ENCODE measurements around the gene TMEM184B.
A peak's percentile ranks its signal among the peaks of the same experiment; 100 is the strongest.

TMEM184B gene

GRCh38 chr22:38271927-38272372, 860 bp downstream of the TMEM184B start:
- no peak for DNase-seq

GRCh38 chr22:38271101-38271500, 1.7 kb downstream of the TMEM184B start:
- no peak for DNase-seq

GRCh38 chr22:38270091-38270992, 2.5 kb downstream of the TMEM184B start:
- no peak for DNase-seq

GRCh38 chr22:38269466-38269865, 3.3 kb downstream of the TMEM184B start:
- DNase-seq = no peak

GRCh38 chr22:38267086-38267485, 5.7 kb downstream of the TMEM184B start:
- DNase-seq = no peak

- no peak for DNase-seq
Observed at GRCh38 chr22:38266120-38266519, 6.7 kb downstream of the TMEM184B start.

GRCh38 chr22:38264322-38264843, 8.4 kb downstream of the TMEM184B start:
- DNase-seq = no peak

- DNase-seq = no peak
Observed at GRCh38 chr22:38262051-38262795, 10.6 kb downstream of the TMEM184B start.

- no peak for DNase-seq
Observed at GRCh38 chr22:38260761-38261681, 11.8 kb downstream of the TMEM184B start.

- DNase-seq = no peak
Observed at GRCh38 chr22:38259370-38259769, 13.4 kb downstream of the TMEM184B start.

- no peak for DNase-seq
Observed at GRCh38 chr22:38258895-38259294, 13.9 kb downstream of the TMEM184B start.

- no peak for DNase-seq
Observed at GRCh38 chr22:38257650-38258250, 15.1 kb downstream of the TMEM184B start.

- peak; percentile 74 for DNase-seq
Observed at GRCh38 chr22:38257181-38257580, 15.6 kb downstream of the TMEM184B start.

- no peak for DNase-seq
Observed at GRCh38 chr22:38255697-38256096, 17.1 kb downstream of the TMEM184B start.

GRCh38 chr22:38251341-38251692, 21.5 kb downstream of the TMEM184B start:
- DNase-seq = no peak

GRCh38 chr22:38250643-38251340, 22.0 kb downstream of the TMEM184B start:
- no peak for DNase-seq

- no peak for DNase-seq
Observed at GRCh38 chr22:38249803-38250642, 22.8 kb downstream of the TMEM184B start.

- DNase-seq = no peak
Observed at GRCh38 chr22:38249301-38249700, 23.5 kb downstream of the TMEM184B start.

- no peak for DNase-seq
Observed at GRCh38 chr22:38248280-38248679, 24.5 kb downstream of the TMEM184B start.

GRCh38 chr22:38247713-38248112, 25.1 kb downstream of the TMEM184B start:
- no peak for DNase-seq

GRCh38 chr22:38246692-38247091, 26.1 kb downstream of the TMEM184B start:
- no peak for DNase-seq

Data from fibroblast of upper back skin (primary cell).